BLaER1 (cell line): ENCODE results near the gene PTPRT.

Experiments used
- H3K27ac ChIP-seq: shearing (Covaris generic); formaldehyde crosslinking; 2 replicates; pipeline ENCODE4 v1.8.1; 2022
- H3K27me3 ChIP-seq: shearing (Covaris generic); formaldehyde crosslinking; 2 replicates; pipeline ENCODE4 v1.8.1; 2022
- H3K36me3 ChIP-seq: shearing (Covaris generic); formaldehyde crosslinking; 2 replicates; pipeline ENCODE4 v1.8.1; 2022
- H3K4me1 ChIP-seq: shearing (Covaris generic); formaldehyde crosslinking; 2 replicates; pipeline ENCODE4 v1.8.1; 2022
- H3K4me2 ChIP-seq: shearing (Covaris generic); formaldehyde crosslinking; 2 replicates; pipeline ENCODE4 v1.8.1; 2022
- H3K4me3 ChIP-seq: shearing (Covaris generic); formaldehyde crosslinking; 2 replicates; pipeline ENCODE4 v1.8.1; 2022
- H3K9ac ChIP-seq: shearing (Covaris generic); formaldehyde crosslinking; 2 replicates; pipeline ENCODE4 v1.8.1; 2022
- H3K9me3 ChIP-seq: shearing (Covaris generic); formaldehyde crosslinking; 2 replicates; pipeline ENCODE4 v1.8.1; 2022
- H4K20me1 ChIP-seq: shearing (Covaris generic); formaldehyde crosslinking; 2 replicates; pipeline ENCODE4 v1.8.1; 2022
- Cebpa-rat ChIP-seq: shearing (Covaris generic); IDR thresholded peaks from 2 replicates; pipeline ENCODE4 v1.8.1; 2022

PTPRT gene

GRCh38 chr20:42603655-42604054 lies 586.1 kb downstream of the PTPRT start:
- H3K36me3 ChIP-seq: no peaks in the 10 kb centered on the region
- H4K20me1 ChIP-seq: no peaks in the 10 kb centered on the region
- H3K27ac ChIP-seq: no peak overlapping the region
- H3K4me3 ChIP-seq: no peak overlapping the region
- no peak overlapping the region for H3K4me2 ChIP-seq
- no peak overlapping the region for H3K9ac ChIP-seq
- no peaks in the 10 kb centered on the region for H3K27me3 ChIP-seq
- H3K4me1 ChIP-seq: peaks cover 4% of the 10 kb centered on the region
- TF ChIP-seq Cebpa-rat: no peak
- no peaks in the 10 kb centered on the region for H3K9me3 ChIP-seq

- H3K9me3 ChIP-seq: no peaks in the 10 kb centered on the region
- no peak overlapping the region for H3K4me3 ChIP-seq
- no peaks in the 10 kb centered on the region for H4K20me1 ChIP-seq
- H3K9ac ChIP-seq: no peak overlapping the region
- H3K4me2 ChIP-seq: no peak overlapping the region
- H3K27ac ChIP-seq: no peak overlapping the region
- H3K4me1 ChIP-seq: peaks cover 8% of the 10 kb centered on the region
- no peak for TF ChIP-seq Cebpa-rat
- H3K27me3 ChIP-seq: no peaks in the 10 kb centered on the region
- H3K36me3 ChIP-seq: no peaks in the 10 kb centered on the region
Observed at GRCh38 chr20:42598581-42598980, 591.1 kb downstream of the PTPRT start.

- H3K4me1 ChIP-seq: peaks cover 8% of the 10 kb centered on the region
- no peaks in the 10 kb centered on the region for H3K36me3 ChIP-seq
- no peak overlapping the region for H3K9ac ChIP-seq
- no peaks in the 10 kb centered on the region for H3K9me3 ChIP-seq
- H3K4me2 ChIP-seq: no peak overlapping the region
- H3K4me3 ChIP-seq: no peak overlapping the region
- no peaks in the 10 kb centered on the region for H3K27me3 ChIP-seq
- no peak for TF ChIP-seq Cebpa-rat
- no peak overlapping the region for H3K27ac ChIP-seq
- H4K20me1 ChIP-seq: no peaks in the 10 kb centered on the region
Observed at GRCh38 chr20:42595625-42596024, 594.1 kb downstream of the PTPRT start.

GRCh38 chr20:42594659-42595058 lies 595.0 kb downstream of the PTPRT start:
- H3K4me1 ChIP-seq: peaks cover 8% of the 10 kb centered on the region
- no peaks in the 10 kb centered on the region for H4K20me1 ChIP-seq
- H3K4me2 ChIP-seq: no peak overlapping the region
- no peak overlapping the region for H3K9ac ChIP-seq
- TF ChIP-seq Cebpa-rat: no peak
- H3K36me3 ChIP-seq: no peaks in the 10 kb centered on the region
- no peaks in the 10 kb centered on the region for H3K9me3 ChIP-seq
- no peak overlapping the region for H3K4me3 ChIP-seq
- H3K27me3 ChIP-seq: no peaks in the 10 kb centered on the region
- H3K27ac ChIP-seq: no peak overlapping the region

GRCh38 chr20:42594011-42594410 lies 595.7 kb downstream of the PTPRT start:
- Histone ChIP-seq H3K9ac (no peak overlapping the region), H3K27me3 (no peaks in the 10 kb centered on the region), H4K20me1 (no peaks in the 10 kb centered on the region), H3K9me3 (no peaks in the 10 kb centered on the region), H3K4me2 (no peak overlapping the region), H3K4me3 (no peak overlapping the region), H3K36me3 (no peaks in the 10 kb centered on the region), H3K27ac (no peak overlapping the region), H3K4me1 (peaks cover 7% of the 10 kb centered on the region)
- no peak for TF ChIP-seq Cebpa-rat

GRCh38 chr20:42589976-42590639 lies 599.6 kb downstream of the PTPRT start:
- Histone ChIP-seq H3K4me1 (no peaks in the 10 kb centered on the region), H3K4me3 (no peak overlapping the region), H3K27me3 (no peaks in the 10 kb centered on the region), H3K36me3 (no peaks in the 10 kb centered on the region), H3K9ac (no peak overlapping the region), H3K9me3 (no peaks in the 10 kb centered on the region), H3K27ac (no peak overlapping the region), H4K20me1 (no peaks in the 10 kb centered on the region), H3K4me2 (no peak overlapping the region)
- no peak for TF ChIP-seq Cebpa-rat

- no peak for TF ChIP-seq Cebpa-rat
- no peaks in the 10 kb centered on the region for H3K36me3 ChIP-seq
- H4K20me1 ChIP-seq: no peaks in the 10 kb centered on the region
- H3K9me3 ChIP-seq: no peaks in the 10 kb centered on the region
- H3K4me1 ChIP-seq: no peaks in the 10 kb centered on the region
- H3K27ac ChIP-seq: no peak overlapping the region
- no peak overlapping the region for H3K4me2 ChIP-seq
- H3K9ac ChIP-seq: no peak overlapping the region
- no peaks in the 10 kb centered on the region for H3K27me3 ChIP-seq
- H3K4me3 ChIP-seq: no peak overlapping the region
Observed at GRCh38 chr20:42588847-42589246, 600.9 kb downstream of the PTPRT start.

GRCh38 chr20:42587427-42587826 lies 602.3 kb downstream of the PTPRT start:
- Histone ChIP-seq H3K9ac (no peak overlapping the region), H3K4me3 (no peak overlapping the region), H3K4me2 (no peak overlapping the region), H4K20me1 (no peaks in the 10 kb centered on the region), H3K27ac (no peak overlapping the region), H3K27me3 (no peaks in the 10 kb centered on the region), H3K36me3 (no peaks in the 10 kb centered on the region), H3K4me1 (no peaks in the 10 kb centered on the region), H3K9me3 (no peaks in the 10 kb centered on the region)
- TF ChIP-seq Cebpa-rat: no peak

GRCh38 chr20:42581311-42581710 lies 608.4 kb downstream of the PTPRT start:
- TF ChIP-seq Cebpa-rat: no peak
- H3K9me3 ChIP-seq: no peaks in the 10 kb centered on the region
- no peaks in the 10 kb centered on the region for H4K20me1 ChIP-seq
- H3K4me1 ChIP-seq: peaks cover 20% of the 10 kb centered on the region
- H3K36me3 ChIP-seq: no peaks in the 10 kb centered on the region
- H3K9ac ChIP-seq: no peak overlapping the region
- H3K4me2 ChIP-seq: no peak overlapping the region
- no peak overlapping the region for H3K4me3 ChIP-seq
- no peaks in the 10 kb centered on the region for H3K27me3 ChIP-seq
- no peak overlapping the region for H3K27ac ChIP-seq

- no peak overlapping the region; the same call in 1 of the 2 replicates for H3K4me2 ChIP-seq
- H3K4me3 ChIP-seq: no peak overlapping the region
- H3K4me1 ChIP-seq: peaks cover 26% of the 10 kb centered on the region
- H3K27me3 ChIP-seq: no peaks in the 10 kb centered on the region
- no peaks in the 10 kb centered on the region for H3K36me3 ChIP-seq
- no peak for TF ChIP-seq Cebpa-rat
- H3K27ac ChIP-seq: no peak overlapping the region
- H3K9ac ChIP-seq: no peak overlapping the region
- no peaks in the 10 kb centered on the region for H3K9me3 ChIP-seq
- no peaks in the 10 kb centered on the region for H4K20me1 ChIP-seq
Observed at GRCh38 chr20:42576167-42576566, 613.5 kb downstream of the PTPRT start.
